Testis (tissue), 2 donors: ENCODE data around the gene GRHL3.

Experiments
- CTCF ChIP-seq, 3 experiments: fragments of 450-650 bp in 2 of 3; fragments of 200-600 bp in 1 of 3; sonication (generic) in 1 of 3; IDR thresholded peaks; one replicate each; pipeline ENCODE4 v1.5.1; 2016 to 2019; ENCODE audit warnings: antibody characterized with exemption in 3 of 3, mild to moderate bottlenecking in 2 of 3, moderate library complexity in 1 of 3
- POLR2A ChIP-seq: fragments of 450-650 bp; IDR thresholded peaks from one replicate; pipeline ENCODE4 v1.6.1; 2017; ENCODE audit warnings: antibody characterized with exemption, mild to moderate bottlenecking, moderate library complexity

- TF ChIP-seq CTCF (IDR thresholded peaks at IDR 0.05) (no peak), POLR2A (no peak)
Observed at GRCh38 chr1:24303600-24303999, 15.6 kb upstream of the GRHL3 start.
